Right ventricle myocardium inferior (tissue), 1 donor: ENCODE data around the gene PCDHGB2. TPM values are rescaled to one million over a fixed set of nuclear protein-coding genes. Genes with fewer than 3 reads are reported as not detected.
"Not testable (repeated sequence)": the region's sequence is repeated elsewhere in the genome, so short reads cannot be mapped to it uniquely, and the experiment has no call there.

ENCODE experiments used
- ATAC-seq: fragments of 200-7000 bp; cut with Tn5 transposase; one replicate; pipeline ENCODE4 v1.9.1; 2020; ENCODE audit warnings: mild to moderate bottlenecking, moderate library complexity
- DNase-seq: peaks from one replicate; pipeline ENCODE4 v3.0.0; 2021; ENCODE audit errors: missing footprints
- intact Hi-C: fragments of 100-400 bp; cut with DNase I; formaldehyde crosslinking; loops from one replicate; pipeline ENCODE4 v1.11.0; 2022
- total RNA-seq: library from RNA; stranded (reverse); fragmentation: NEBNext Ultra II Directional; extraction: Animal tissue kit (Norgen Biotek cat#: 25700); gene quantifications from one replicate; pipeline ENCODE4 v1.2.1, GENCODE V29; 2021
- donor health status: DM: no; HTN: yes; CAD: no; lungs with severe emphysema.

Gene PCDHGB2
- total RNA-seq, 1 donor from 2014 or later = 8.3 TPM

GRCh38 chr5:141402553-141403243 is 42.9 kb downstream of the PCDHGB2 start, which contains the start of gene PCDHGA9:
PCDHGA9 (plus strand) TSS chr5:141402778; CDS start chr5:141402953, 175 bp downstream.
- DNase-seq (peak; percentile 67), ATAC-seq (no peak)
- intact Hi-C loops = no loop called here

- intact Hi-C loops = no loop called here
- no peak for DNase-seq
- no peak for ATAC-seq
These were observed 43.6 kb downstream of the PCDHGB2 start for GRCh38 chr5:141403387-141403786.

- intact Hi-C loops = not testable (repeated sequence)
- DNase-seq = peak; percentile 81
- peak; percentile 79 for ATAC-seq
These were observed 48.2 kb downstream of the PCDHGB2 start, which contains the start of gene PCDHGB6 for GRCh38 chr5:141407790-141408505. PCDHGB6 (plus strand) TSS chr5:141408021; CDS start chr5:141408203, 182 bp downstream.

GRCh38 chr5:141409598-141410306 is 50.0 kb downstream of the PCDHGB2 start:
- DNase-seq = no peak
- ATAC-seq = no peak
- intact Hi-C loops = loop anchor here (5.0 kb wide), 1 partner anchor 37 kb away; the partner anchor contains the start of genes PCDHGA6 and PCDHGB3

- ATAC-seq (no peak), DNase-seq (no peak)
- intact Hi-C loops = loop anchor here (5.0 kb wide), 1 partner anchor 39 kb away; the partner anchor contains the start of genes PCDHGA6 and PCDHGB3
These were observed 51.8 kb downstream of the PCDHGB2 start for GRCh38 chr5:141411575-141411974.

Other genes starting within 250 kb of the PCDHGB2 start
- 1.5 TPM for gene PCDHB4, start 238.2 kb upstream of the PCDHGB2 start, total RNA-seq
- gene PCDHB5, start 224.8 kb upstream of the PCDHGB2 start, total RNA-seq = 1.6 TPM
- gene PCDHB6, start 209.9 kb upstream of the PCDHGB2 start, total RNA-seq = 0.51 TPM
- 0.87 TPM for gene PCDHB7, start 187.3 kb upstream of the PCDHGB2 start, total RNA-seq
- gene PCDHB8, start 182.2 kb upstream of the PCDHGB2 start, total RNA-seq = 2.2 TPM
- gene PCDHB16, start 177.6 kb upstream of the PCDHGB2 start, total RNA-seq = 2.5 TPM
- gene PCDHB9, start 172.8 kb upstream of the PCDHGB2 start, total RNA-seq = 1.3 TPM
- gene PCDHB10, start 167.6 kb upstream of the PCDHGB2 start, total RNA-seq = 0.84 TPM
- 0.81 TPM for gene PCDHB11, start 160.4 kb upstream of the PCDHGB2 start, total RNA-seq
- gene PCDHB12, start 151.3 kb upstream of the PCDHGB2 start, total RNA-seq = 1.3 TPM
- gene PCDHB13, start 146.1 kb upstream of the PCDHGB2 start, total RNA-seq = 2.6 TPM
- 4.1 TPM for gene PCDHB14, start 136.7 kb upstream of the PCDHGB2 start, total RNA-seq
- gene PCDHB15, start 114.6 kb upstream of the PCDHGB2 start, total RNA-seq = 5.8 TPM
- gene SLC25A2, start 55.9 kb upstream of the PCDHGB2 start, total RNA-seq = not detected
- 101 TPM for gene TAF7, start 39.2 kb upstream of the PCDHGB2 start, total RNA-seq
- 3.2 TPM for gene PCDHGA1, start 29.5 kb upstream of the PCDHGB2 start, total RNA-seq
- gene PCDHGA2, start 21.2 kb upstream of the PCDHGB2 start, total RNA-seq = 6.2 TPM
- 9.8 TPM for gene PCDHGA3, start 16.2 kb upstream of the PCDHGB2 start, total RNA-seq
- gene PCDHGB1, start 9.9 kb upstream of the PCDHGB2 start, total RNA-seq = 6.7 TPM
- gene PCDHGA4, start 5.0 kb upstream of the PCDHGB2 start, total RNA-seq = 7.8 TPM
- 5.7 TPM for gene PCDHGA5, start 4.2 kb downstream of the PCDHGB2 start, total RNA-seq
- gene PCDHGB3, start 10.2 kb downstream of the PCDHGB2 start, total RNA-seq = 7.3 TPM
- gene PCDHGA6, start 13.9 kb downstream of the PCDHGB2 start, total RNA-seq = 6.0 TPM
- 7.2 TPM for gene PCDHGA7, start 22.7 kb downstream of the PCDHGB2 start, total RNA-seq
- gene PCDHGB4, start 27.7 kb downstream of the PCDHGB2 start, total RNA-seq = 4.6 TPM
- gene PCDHGA8, start 32.6 kb downstream of the PCDHGB2 start, total RNA-seq = 9.7 TPM
- gene PCDHGB5, start 38.0 kb downstream of the PCDHGB2 start, total RNA-seq = 6.1 TPM
- gene PCDHGA9, start 42.8 kb downstream of the PCDHGB2 start, total RNA-seq = 4.2 TPM
- 5.9 TPM for gene PCDHGB6, start 48.0 kb downstream of the PCDHGB2 start, total RNA-seq
- gene PCDHGA10, start 53.0 kb downstream of the PCDHGB2 start, total RNA-seq = 4.1 TPM
- gene PCDHGB7, start 57.7 kb downstream of the PCDHGB2 start, total RNA-seq = 8.6 TPM
- 4.5 TPM for gene PCDHGA11, start 61.1 kb downstream of the PCDHGB2 start, total RNA-seq
- 6.5 TPM for gene PCDHGA12, start 70.5 kb downstream of the PCDHGB2 start, total RNA-seq
- 22.5 TPM for gene PCDHGC3, start 116.0 kb downstream of the PCDHGB2 start, total RNA-seq
- 2.4 TPM for gene PCDHGC4, start 125.0 kb downstream of the PCDHGB2 start, total RNA-seq
- 2.4 TPM for gene PCDHGC5, start 129.1 kb downstream of the PCDHGB2 start, total RNA-seq